WTC11 (cell line): ENCODE data around the gene TIPRL.
"Not testable (repeated sequence)": the region's sequence is repeated elsewhere in the genome, so short reads cannot be mapped to it uniquely, and the experiment has no call there.

Experiments used
- CBFB ChIP-seq: sonication (generic); formaldehyde crosslinking; IDR thresholded peaks from 2 replicates; pipeline ENCODE4 v1.8.1; 2022; ENCODE audit warnings: mild to moderate bottlenecking, low read depth, missing genetic modification reagents
- IRF2 ChIP-seq: sonication (generic); formaldehyde crosslinking; IDR thresholded peaks from 2 replicates; pipeline ENCODE4 v1.8.0; 2022; ENCODE audit warnings: low read depth, missing genetic modification reagents, borderline replicate concordance
- NFYB ChIP-seq: sonication (generic); formaldehyde crosslinking; conservative IDR thresholded peaks from 2 replicates; pipeline ENCODE4 v1.8.0; 2022; ENCODE audit warnings: low read depth, missing genetic modification reagents
- NR3C1 ChIP-seq: sonication (generic); formaldehyde crosslinking; conservative IDR thresholded peaks from 2 replicates; pipeline ENCODE4 v1.8.1; 2023; ENCODE audit warnings: low read depth, mild to moderate bottlenecking, missing genetic modification reagents
- SP1 ChIP-seq: sonication (generic); formaldehyde crosslinking; conservative IDR thresholded peaks from 2 replicates; pipeline ENCODE4 v1.8.1; 2022; ENCODE audit warnings: missing genetic modification reagents
- TCF7 ChIP-seq: sonication (generic); formaldehyde crosslinking; IDR thresholded peaks from 2 replicates; pipeline ENCODE4 v1.8.0; 2022; ENCODE audit warnings: mild to moderate bottlenecking, low read depth, missing genetic modification reagents, moderate library complexity
- ZNF317 ChIP-seq: sonication (generic); formaldehyde crosslinking; IDR thresholded peaks from 2 replicates; pipeline ENCODE4 v1.8.1; 2023; ENCODE audit warnings: low read depth, mild to moderate bottlenecking, moderate library complexity, missing genetic modification reagents, borderline replicate concordance
- TF ChIP-seq, protein P1 (sequence below): fragments of 200-600 bp; IDR thresholded peaks from 2 replicates; pipeline ENCODE4 v1.8.0; 2022; ENCODE audit warnings: antibody characterized with exemption
- TF ChIP-seq, protein P2 (sequence below): sonication (generic); formaldehyde crosslinking; IDR thresholded peaks from 2 replicates; pipeline ENCODE4 v1.8.1; 2023; ENCODE audit warnings: mild to moderate bottlenecking, moderate library complexity, missing genetic modification reagents
- TF ChIP-seq, protein P3 (sequence below): sonication (generic); formaldehyde crosslinking; IDR thresholded peaks from 2 replicates; pipeline ENCODE4 v1.8.1; 2023; ENCODE audit warnings: mild to moderate bottlenecking, missing genetic modification reagents, moderate library complexity

DNA sequence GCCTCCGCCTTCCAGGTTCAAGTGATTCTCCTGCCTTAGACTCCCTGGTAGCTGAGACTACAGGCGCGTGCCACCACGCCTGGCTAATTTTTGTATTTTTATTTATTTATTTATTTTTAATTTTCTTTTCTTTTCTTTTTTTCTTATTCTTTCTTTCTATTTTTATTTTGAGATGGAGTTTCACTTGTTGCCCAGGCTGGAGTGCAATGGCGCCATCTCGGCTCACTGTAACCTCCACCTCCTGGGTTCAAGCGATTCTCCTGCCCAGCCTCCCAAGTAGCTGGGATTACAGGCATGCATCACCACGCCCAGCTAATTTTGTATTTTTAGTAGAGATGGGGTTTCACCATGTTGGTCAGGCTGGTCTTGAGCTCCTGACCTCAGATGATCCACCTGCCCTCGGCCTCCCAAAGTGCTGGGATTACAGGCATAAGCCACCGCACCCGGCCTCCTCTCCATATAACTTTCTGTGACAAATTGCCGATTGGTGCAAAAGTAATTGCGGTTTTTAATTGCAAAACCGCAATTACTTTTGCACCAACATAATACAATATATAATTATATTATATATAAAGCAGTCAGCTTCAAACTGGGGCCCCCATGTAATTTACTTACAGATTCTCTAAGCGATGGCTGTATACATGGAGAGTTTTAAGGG is 2.4 kb downstream of the TIPRL start:
- TF ChIP-seq, protein P1, sequence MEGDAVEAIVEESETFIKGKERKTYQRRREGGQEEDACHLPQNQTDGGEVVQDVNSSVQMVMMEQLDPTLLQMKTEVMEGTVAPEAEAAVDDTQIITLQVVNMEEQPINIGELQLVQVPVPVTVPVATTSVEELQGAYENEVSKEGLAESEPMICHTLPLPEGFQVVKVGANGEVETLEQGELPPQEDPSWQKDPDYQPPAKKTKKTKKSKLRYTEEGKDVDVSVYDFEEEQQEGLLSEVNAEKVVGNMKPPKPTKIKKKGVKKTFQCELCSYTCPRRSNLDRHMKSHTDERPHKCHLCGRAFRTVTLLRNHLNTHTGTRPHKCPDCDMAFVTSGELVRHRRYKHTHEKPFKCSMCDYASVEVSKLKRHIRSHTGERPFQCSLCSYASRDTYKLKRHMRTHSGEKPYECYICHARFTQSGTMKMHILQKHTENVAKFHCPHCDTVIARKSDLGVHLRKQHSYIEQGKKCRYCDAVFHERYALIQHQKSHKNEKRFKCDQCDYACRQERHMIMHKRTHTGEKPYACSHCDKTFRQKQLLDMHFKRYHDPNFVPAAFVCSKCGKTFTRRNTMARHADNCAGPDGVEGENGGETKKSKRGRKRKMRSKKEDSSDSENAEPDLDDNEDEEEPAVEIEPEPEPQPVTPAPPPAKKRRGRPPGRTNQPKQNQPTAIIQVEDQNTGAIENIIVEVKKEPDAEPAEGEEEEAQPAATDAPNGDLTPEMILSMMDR, result not testable (repeated sequence)
- not testable (repeated sequence) for TF ChIP-seq NR3C1 (CRISPR knock-in tag); TCF7; NFYB (CRISPR knock-in tag); CBFB (CRISPR knock-in tag); IRF2; SP1 (CRISPR knock-in tag); ZNF317 (CRISPR knock-in tag)
- TF ChIP-seq, protein P2, sequence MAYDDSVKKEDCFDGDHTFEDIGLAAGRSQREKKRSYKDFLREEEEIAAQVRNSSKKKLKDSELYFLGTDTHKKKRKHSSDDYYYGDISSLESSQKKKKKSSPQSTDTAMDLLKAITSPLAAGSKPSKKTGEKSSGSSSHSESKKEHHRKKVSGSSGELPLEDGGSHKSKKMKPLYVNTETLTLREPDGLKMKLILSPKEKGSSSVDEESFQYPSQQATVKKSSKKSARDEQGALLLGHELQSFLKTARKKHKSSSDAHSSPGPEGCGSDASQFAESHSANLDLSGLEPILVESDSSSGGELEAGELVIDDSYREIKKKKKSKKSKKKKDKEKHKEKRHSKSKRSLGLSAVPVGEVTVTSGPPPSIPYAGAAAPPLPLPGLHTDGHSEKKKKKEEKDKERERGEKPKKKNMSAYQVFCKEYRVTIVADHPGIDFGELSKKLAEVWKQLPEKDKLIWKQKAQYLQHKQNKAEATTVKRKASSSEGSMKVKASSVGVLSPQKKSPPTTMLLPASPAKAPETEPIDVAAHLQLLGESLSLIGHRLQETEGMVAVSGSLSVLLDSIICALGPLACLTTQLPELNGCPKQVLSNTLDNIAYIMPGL, result not testable (repeated sequence)
- TF ChIP-seq, protein P3, sequence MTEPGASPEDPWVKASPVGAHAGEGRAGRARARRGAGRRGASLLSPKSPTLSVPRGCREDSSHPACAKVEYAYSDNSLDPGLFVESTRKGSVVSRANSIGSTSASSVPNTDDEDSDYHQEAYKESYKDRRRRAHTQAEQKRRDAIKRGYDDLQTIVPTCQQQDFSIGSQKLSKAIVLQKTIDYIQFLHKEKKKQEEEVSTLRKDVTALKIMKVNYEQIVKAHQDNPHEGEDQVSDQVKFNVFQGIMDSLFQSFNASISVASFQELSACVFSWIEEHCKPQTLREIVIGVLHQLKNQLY (CRISPR knock-in tag), result not testable (repeated sequence)
